ENCODE results near the gene EDIL3. TPM values are rescaled to one million over a fixed set of nuclear protein-coding genes. Genes with fewer than 3 reads are reported as not detected.

Gene EDIL3
- polyA plus RNA-seq (2013, experiment 1 of 2) = 4.5 TPM
- 4.5 TPM for polyA plus RNA-seq (2013, experiment 2 of 2)

- WGBS, 2 donors (ENCODE audit: extremely low coverage in 2 of 2, insufficient read length in 2 of 2, insufficient replicate concordance in 1 of 2) = no CpG with 5 or more reads among the region's 54 CpGs
- peak within 1 kb of the TSS; percentile 92 for H2BK15ac ChIP-seq (ENCODE audit: low read length)
- peak; percentile 59 for DNase-seq (ENCODE audit: low spot score)
- peak within 1 kb of the TSS; percentile 61 for H2AK5ac ChIP-seq (ENCODE audit: low read depth, low read length)
- peaks cover 4 to 68% (median 26%) of the 10 kb centered on the region in 3 experiments for H3K27me3 ChIP-seq (ENCODE audit: control insufficient read depth in 3 of 3, insufficient read depth in 3 of 3, low read depth in 1 of 3, low read length in 3 of 3)
- no peak within 1 kb of the TSS for H3K23ac ChIP-seq (ENCODE audit: low read depth, low read length, poor library complexity)
- H3K4me2 ChIP-seq (ENCODE audit: insufficient read depth, low read length, poor library complexity, severe bottlenecking) = peak within 1 kb of the TSS; percentile 85
- H3K4ac ChIP-seq (ENCODE audit: low read length) = no peak within 1 kb of the TSS
- H4K91ac ChIP-seq (ENCODE audit: low read depth, low read length, poor library complexity) = no peak within 1 kb of the TSS
- peak within 1 kb of the TSS; percentile 82 for H2BK5ac ChIP-seq (ENCODE audit: low read length)
- no peak within 1 kb of the TSS for H2BK120ac ChIP-seq (ENCODE audit: low read depth, low read length)
- H3K9me3 ChIP-seq (replicated peaks in 1 of 2; ENCODE audit: control insufficient read depth in 2 of 2, insufficient read depth in 1 of 2, low read depth in 1 of 2, low read length in 2 of 2) = no peaks in the 10 kb centered on the region
- H3K4me3 ChIP-seq (ENCODE audit: low read length in 2 of 2) = peak within 1 kb of the TSS; percentile 49 to 88
- peak within 1 kb of the TSS; percentile 83 for H3K9ac ChIP-seq (ENCODE audit: low read depth, low read length, poor library complexity)
- no peak within 1 kb of the TSS for H3K27ac ChIP-seq (replicated peaks; ENCODE audit: low read length)
- H3K18ac ChIP-seq (ENCODE audit: low read length) = peak within 1 kb of the TSS; percentile 87
- peaks cover 3% of the 10 kb centered on the region in 2 donors for H3K4me1 ChIP-seq (ENCODE audit: control insufficient read depth in 2 of 2, insufficient read depth in 1 of 2, low read depth in 1 of 2, low read length in 2 of 2)
- peak within 1 kb of the TSS; percentile 90 for H3K14ac ChIP-seq (ENCODE audit: low read length)
- peak within 1 kb of the TSS; percentile 58 for H2BK12ac ChIP-seq (ENCODE audit: low read length)
- H3K36me3 ChIP-seq (replicated peaks in 1 of 2; ENCODE audit: control insufficient read depth in 2 of 2, insufficient read depth in 2 of 2, low read length in 2 of 2) = no peaks in the 10 kb centered on the region
- H2AFZ ChIP-seq (ENCODE audit: low read length) = peak within 1 kb of the TSS; percentile 96
- H3K79me1 ChIP-seq (ENCODE audit: low read depth, low read length) = no peaks in the 10 kb centered on the region
- H4K8ac ChIP-seq (ENCODE audit: low read depth, low read length) = no peak within 1 kb of the TSS
These were observed at the start of gene EDIL3 for GRCh38 chr5:84384604-84385575. EDIL3 (minus strand) TSS chr5:84384880; CDS start chr5:84384374, 506 bp downstream.

- Histone ChIP-seq H2AFZ (ENCODE audit: low read length) (no peak overlapping the region), H3K14ac (ENCODE audit: low read length) (no peak overlapping the region), H3K36me3 (replicated peaks in 1 of 2; ENCODE audit: control insufficient read depth in 2 of 2, insufficient read depth in 2 of 2, low read length in 2 of 2) (no peaks in the 10 kb centered on the region), H2BK15ac (ENCODE audit: low read length) (no peak overlapping the region), H2BK5ac (ENCODE audit: low read length) (no peak overlapping the region), H3K9me3 (replicated peaks in 1 of 2; ENCODE audit: control insufficient read depth in 2 of 2, insufficient read depth in 1 of 2, low read depth in 1 of 2, low read length in 2 of 2) (no peaks in the 10 kb centered on the region), H3K79me1 (ENCODE audit: low read depth, low read length) (no peaks in the 10 kb centered on the region), H2BK120ac (ENCODE audit: low read depth, low read length) (no peak overlapping the region), H3K4me1 (ENCODE audit: control insufficient read depth in 2 of 2, insufficient read depth in 1 of 2, low read depth in 1 of 2, low read length in 2 of 2) (no peaks in the 10 kb centered on the region), H2AK5ac (ENCODE audit: low read depth, low read length) (no peak overlapping the region), H3K27ac (replicated peaks; ENCODE audit: low read length) (no peak overlapping the region), H3K4me2 (ENCODE audit: insufficient read depth, low read length, poor library complexity, severe bottlenecking) (no peak overlapping the region), H3K23ac (ENCODE audit: low read depth, low read length, poor library complexity) (no peak overlapping the region), H4K8ac (ENCODE audit: low read depth, low read length) (no peak overlapping the region), H3K18ac (ENCODE audit: low read length) (no peak overlapping the region), H4K91ac (ENCODE audit: low read depth, low read length, poor library complexity) (no peak overlapping the region), H3K4me3 (ENCODE audit: low read length in 2 of 2) (no peak overlapping the region), H2BK12ac (ENCODE audit: low read length) (no peak overlapping the region), H3K9ac (ENCODE audit: low read depth, low read length, poor library complexity) (no peak overlapping the region), H3K27me3 (ENCODE audit: control insufficient read depth in 3 of 3, insufficient read depth in 3 of 3, low read depth in 1 of 3, low read length in 3 of 3) (no peaks in the 10 kb centered on the region), H3K4ac (ENCODE audit: low read length) (no peak overlapping the region)
- DNase-seq (ENCODE audit: low spot score) = no peak
- WGBS, 2 donors (ENCODE audit: extremely low coverage in 2 of 2, insufficient read length in 2 of 2, insufficient replicate concordance in 1 of 2) = no CpG with 5 or more reads among the region's 1 CpG
These were observed 48.8 kb upstream of the EDIL3 start for GRCh38 chr5:84433461-84433860.

GRCh38 chr5:84430863-84431663 is 46.4 kb upstream of the EDIL3 start:
- no peak for DNase-seq (ENCODE audit: low spot score)
- H2BK15ac ChIP-seq (ENCODE audit: low read length) = no peak overlapping the region
- no CpG with 5 or more reads among the region's 3 CpGs for WGBS, 2 donors (ENCODE audit: extremely low coverage in 2 of 2, insufficient read length in 2 of 2, insufficient replicate concordance in 1 of 2)

GRCh38 chr5:84430079-84430478 is 45.4 kb upstream of the EDIL3 start:
- no peaks in the 10 kb centered on the region for H3K9me3 ChIP-seq (replicated peaks in 1 of 2; ENCODE audit: control insufficient read depth in 2 of 2, insufficient read depth in 1 of 2, low read depth in 1 of 2, low read length in 2 of 2)
- H3K4me1 ChIP-seq (ENCODE audit: control insufficient read depth in 2 of 2, insufficient read depth in 1 of 2, low read depth in 1 of 2, low read length in 2 of 2) = no peaks in the 10 kb centered on the region
- no peaks in the 10 kb centered on the region for H3K79me1 ChIP-seq (ENCODE audit: low read depth, low read length)
- no peak overlapping the region for H3K23ac ChIP-seq (ENCODE audit: low read depth, low read length, poor library complexity)
- no peak overlapping the region for H2BK15ac ChIP-seq (ENCODE audit: low read length)
- H3K9ac ChIP-seq (ENCODE audit: low read depth, low read length, poor library complexity) = no peak overlapping the region
- no peak overlapping the region for H3K4me3 ChIP-seq (ENCODE audit: low read length in 2 of 2)
- H3K27ac ChIP-seq (replicated peaks; ENCODE audit: low read length) = no peak overlapping the region
- no peaks in the 10 kb centered on the region for H3K27me3 ChIP-seq (ENCODE audit: control insufficient read depth in 3 of 3, insufficient read depth in 3 of 3, low read depth in 1 of 3, low read length in 3 of 3)
- no peak overlapping the region for H2AK5ac ChIP-seq (ENCODE audit: low read depth, low read length)
- no peak overlapping the region for H3K4ac ChIP-seq (ENCODE audit: low read length)
- H2BK5ac ChIP-seq (ENCODE audit: low read length) = no peak overlapping the region
- no peak overlapping the region for H3K14ac ChIP-seq (ENCODE audit: low read length)
- H3K36me3 ChIP-seq (replicated peaks in 1 of 2; ENCODE audit: control insufficient read depth in 2 of 2, insufficient read depth in 2 of 2, low read length in 2 of 2) = no peaks in the 10 kb centered on the region
- no peak overlapping the region for H3K4me2 ChIP-seq (ENCODE audit: insufficient read depth, low read length, poor library complexity, severe bottlenecking)
- DNase-seq (ENCODE audit: low spot score) = no peak
- no peak overlapping the region for H2BK12ac ChIP-seq (ENCODE audit: low read length)
- H2AFZ ChIP-seq (ENCODE audit: low read length) = no peak overlapping the region
- no peak overlapping the region for H3K18ac ChIP-seq (ENCODE audit: low read length)
- no peak overlapping the region for H4K91ac ChIP-seq (ENCODE audit: low read depth, low read length, poor library complexity)
- no peak overlapping the region for H4K8ac ChIP-seq (ENCODE audit: low read depth, low read length)
- no peak overlapping the region for H2BK120ac ChIP-seq (ENCODE audit: low read depth, low read length)

More at GRCh38 chr5:84430863-84431663, 46.4 kb upstream of the EDIL3 start:
- no peak overlapping the region for H2BK5ac ChIP-seq (ENCODE audit: low read length)
- no peak overlapping the region for H3K9ac ChIP-seq (ENCODE audit: low read depth, low read length, poor library complexity)
- H4K91ac ChIP-seq (ENCODE audit: low read depth, low read length, poor library complexity) = no peak overlapping the region
- no peak overlapping the region for H3K4me2 ChIP-seq (ENCODE audit: insufficient read depth, low read length, poor library complexity, severe bottlenecking)
- no peaks in the 10 kb centered on the region for H3K4me1 ChIP-seq (ENCODE audit: control insufficient read depth in 2 of 2, insufficient read depth in 1 of 2, low read depth in 1 of 2, low read length in 2 of 2)
- H3K23ac ChIP-seq (ENCODE audit: low read depth, low read length, poor library complexity) = no peak overlapping the region
- H2AFZ ChIP-seq (ENCODE audit: low read length) = no peak overlapping the region
- H2BK120ac ChIP-seq (ENCODE audit: low read depth, low read length) = no peak overlapping the region
- H3K9me3 ChIP-seq (replicated peaks in 1 of 2; ENCODE audit: control insufficient read depth in 2 of 2, insufficient read depth in 1 of 2, low read depth in 1 of 2, low read length in 2 of 2) = no peaks in the 10 kb centered on the region
- no peak overlapping the region for H3K14ac ChIP-seq (ENCODE audit: low read length)
- H3K27ac ChIP-seq (replicated peaks; ENCODE audit: low read length) = no peak overlapping the region
- no peak overlapping the region for H3K4me3 ChIP-seq (ENCODE audit: low read length in 2 of 2)
- H3K27me3 ChIP-seq (ENCODE audit: control insufficient read depth in 3 of 3, insufficient read depth in 3 of 3, low read depth in 1 of 3, low read length in 3 of 3) = no peaks in the 10 kb centered on the region
- no peak overlapping the region for H2AK5ac ChIP-seq (ENCODE audit: low read depth, low read length)
- no peaks in the 10 kb centered on the region for H3K79me1 ChIP-seq (ENCODE audit: low read depth, low read length)
- no peak overlapping the region for H2BK12ac ChIP-seq (ENCODE audit: low read length)
- H3K4ac ChIP-seq (ENCODE audit: low read length) = no peak overlapping the region
- no peak overlapping the region for H3K18ac ChIP-seq (ENCODE audit: low read length)
- no peak overlapping the region for H4K8ac ChIP-seq (ENCODE audit: low read depth, low read length)
- H3K36me3 ChIP-seq (replicated peaks in 1 of 2; ENCODE audit: control insufficient read depth in 2 of 2, insufficient read depth in 2 of 2, low read length in 2 of 2) = no peaks in the 10 kb centered on the region

Measured in neuronal stem cell (in vitro differentiated cells).